ENCODE data around the gene HDAC4.
A peak's percentile ranks its signal among the peaks of the same experiment; 100 is the strongest.
"Not testable (repeated sequence)": the region's sequence is repeated elsewhere in the genome, so short reads cannot be mapped to it uniquely, and the experiment has no call there.

HDAC4 gene

GRCh38 chr2:239400596-239401066 is at the start of gene HDAC4:
Gene HDAC4, minus strand, starts transcription at chr2:239401020. Its CDS starts 48,321 bp downstream, at chr2:239352699.
- no peak for DNase-seq

DNA sequence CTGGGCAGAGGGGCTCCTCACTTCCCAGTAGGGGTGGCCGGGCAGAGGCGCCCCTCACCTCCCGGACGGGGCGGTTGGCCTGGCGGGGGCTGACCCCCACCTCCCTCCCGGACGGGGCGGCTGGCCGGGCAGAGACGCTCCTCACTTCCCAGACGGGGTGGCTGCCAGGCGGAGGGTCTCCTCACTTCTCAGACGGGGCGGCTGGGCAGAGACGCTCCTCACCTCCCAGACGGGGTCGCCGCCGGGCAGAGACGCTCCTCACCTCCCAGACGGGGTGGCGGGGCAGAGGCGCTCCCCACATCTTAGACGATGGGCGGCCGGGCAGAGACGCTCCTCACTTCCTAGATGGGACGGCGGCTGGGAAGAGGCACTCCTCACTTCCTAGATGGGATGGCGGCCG is 48.6 kb upstream of the HDAC4 start:
- DNase-seq: not testable (repeated sequence)

DNA sequence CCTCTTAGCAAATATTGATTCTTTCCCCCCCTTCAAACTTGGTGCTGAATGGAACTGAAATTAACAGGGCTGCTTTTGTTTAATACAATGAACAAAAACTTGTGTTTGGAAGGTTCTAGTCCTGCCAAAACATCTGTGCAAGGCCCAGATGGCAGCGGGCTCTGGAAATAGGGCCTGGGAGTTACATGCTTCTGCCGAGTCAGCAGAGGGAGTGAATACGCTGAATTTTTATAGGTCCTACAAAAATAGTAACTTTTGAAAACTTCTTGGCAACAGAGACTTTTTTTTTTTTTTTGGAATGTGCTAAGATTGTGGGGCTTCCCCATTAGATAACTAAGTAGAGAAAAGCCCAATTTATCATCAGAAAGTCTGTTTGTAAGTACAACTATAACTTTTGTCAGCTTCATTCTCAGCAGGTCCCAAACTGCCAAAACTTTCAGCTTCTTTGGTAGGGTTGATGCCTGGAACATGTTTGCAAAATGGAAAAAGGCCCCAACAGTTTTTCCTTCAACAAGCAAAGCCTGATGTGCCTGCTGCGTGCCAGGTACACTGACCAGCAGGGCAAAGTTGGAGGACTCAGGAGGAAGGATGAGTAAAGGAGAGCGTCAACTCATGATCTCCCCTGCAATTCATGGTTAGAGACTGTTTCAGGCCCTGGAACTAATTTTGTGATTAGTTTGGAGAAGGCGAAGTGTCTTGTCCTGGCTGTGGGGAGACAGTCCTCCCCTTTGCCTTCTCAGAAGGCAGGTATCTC is 45.1 kb upstream of the HDAC4 start:
- DNase-seq: no peak

DNA sequence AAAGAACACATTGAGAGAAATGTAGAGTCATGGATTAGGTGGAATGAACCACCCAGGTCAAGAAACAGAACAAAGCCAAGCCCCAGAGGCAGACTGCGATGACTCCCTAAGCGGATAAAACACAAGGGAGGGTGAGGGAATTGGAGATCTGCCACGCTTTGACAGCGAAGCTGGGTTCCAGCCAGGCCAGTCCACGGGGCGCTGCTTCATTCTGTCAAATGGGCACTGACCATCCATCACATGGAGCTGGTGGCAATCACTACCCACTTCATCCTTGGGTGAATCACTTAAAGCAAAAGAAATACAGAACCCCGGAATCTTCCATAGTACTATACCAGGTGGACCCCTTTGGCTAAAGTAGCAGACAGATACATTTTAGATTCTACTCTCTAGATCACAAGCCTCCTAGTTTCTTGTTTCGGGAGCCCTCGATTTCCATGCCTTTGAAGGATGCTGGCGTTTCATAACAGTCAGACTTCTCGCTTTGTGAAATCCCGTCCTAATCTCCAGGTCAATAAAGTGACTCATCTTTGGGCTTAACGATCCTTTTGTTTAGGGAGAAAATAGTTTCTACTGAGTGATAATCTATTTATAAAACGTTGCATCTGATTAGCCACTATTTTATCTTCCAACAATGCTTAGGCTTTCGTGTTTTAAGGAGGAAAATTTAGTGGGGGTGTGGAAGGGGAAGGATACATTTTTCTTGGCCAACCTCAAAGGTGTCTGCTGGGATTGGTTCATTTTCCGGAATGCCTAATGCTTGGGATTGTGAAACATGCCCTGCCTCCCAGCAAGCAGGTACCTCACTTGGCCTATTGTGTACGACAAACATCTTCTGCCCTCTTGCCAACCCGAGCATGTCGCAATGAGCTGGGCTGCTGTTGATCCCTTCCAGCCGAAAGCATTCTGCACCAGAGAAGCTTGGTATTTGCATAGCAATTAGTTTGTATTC is 44.1 kb upstream of the HDAC4 start:
- DNase-seq: peak; percentile 70

- DNase-seq: peak; percentile 65
Observed at GRCh38 chr2:239443666-239444567, 43.1 kb upstream of the HDAC4 start.

- no peak for DNase-seq
Observed at GRCh38 chr2:239443102-239443620, 42.3 kb upstream of the HDAC4 start.

- DNase-seq: no peak
Observed at GRCh38 chr2:239442192-239442591, 41.4 kb upstream of the HDAC4 start.

- DNase-seq: no peak
Observed at GRCh38 chr2:239441261-239442078, 40.6 kb upstream of the HDAC4 start.

DNA sequence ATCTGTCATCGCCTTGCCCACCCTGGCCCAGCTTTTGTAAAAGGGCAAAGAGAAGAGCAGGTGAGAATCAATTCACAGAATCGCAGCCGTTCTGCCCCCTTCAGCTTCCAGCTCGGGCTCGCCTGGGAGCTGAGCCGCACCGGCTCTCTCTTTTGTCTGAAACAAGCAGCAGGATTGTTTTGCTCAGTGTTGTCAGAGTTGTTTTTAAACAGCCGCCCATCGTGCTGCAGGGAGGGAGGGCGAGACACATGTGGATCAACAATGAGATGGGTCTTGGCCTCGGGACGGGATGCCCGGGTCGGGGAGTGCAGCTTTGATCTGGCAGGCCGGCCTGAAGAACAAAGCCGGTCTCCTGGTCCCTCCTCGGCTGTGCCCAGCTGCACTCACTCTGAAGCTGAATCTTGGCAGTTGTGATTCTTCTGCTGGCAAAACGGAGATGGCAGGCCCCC is 39.7 kb upstream of the HDAC4 start:
- no peak for DNase-seq

- DNase-seq: no peak
Observed at GRCh38 chr2:239439754-239440315, 39.0 kb upstream of the HDAC4 start.

DNA sequence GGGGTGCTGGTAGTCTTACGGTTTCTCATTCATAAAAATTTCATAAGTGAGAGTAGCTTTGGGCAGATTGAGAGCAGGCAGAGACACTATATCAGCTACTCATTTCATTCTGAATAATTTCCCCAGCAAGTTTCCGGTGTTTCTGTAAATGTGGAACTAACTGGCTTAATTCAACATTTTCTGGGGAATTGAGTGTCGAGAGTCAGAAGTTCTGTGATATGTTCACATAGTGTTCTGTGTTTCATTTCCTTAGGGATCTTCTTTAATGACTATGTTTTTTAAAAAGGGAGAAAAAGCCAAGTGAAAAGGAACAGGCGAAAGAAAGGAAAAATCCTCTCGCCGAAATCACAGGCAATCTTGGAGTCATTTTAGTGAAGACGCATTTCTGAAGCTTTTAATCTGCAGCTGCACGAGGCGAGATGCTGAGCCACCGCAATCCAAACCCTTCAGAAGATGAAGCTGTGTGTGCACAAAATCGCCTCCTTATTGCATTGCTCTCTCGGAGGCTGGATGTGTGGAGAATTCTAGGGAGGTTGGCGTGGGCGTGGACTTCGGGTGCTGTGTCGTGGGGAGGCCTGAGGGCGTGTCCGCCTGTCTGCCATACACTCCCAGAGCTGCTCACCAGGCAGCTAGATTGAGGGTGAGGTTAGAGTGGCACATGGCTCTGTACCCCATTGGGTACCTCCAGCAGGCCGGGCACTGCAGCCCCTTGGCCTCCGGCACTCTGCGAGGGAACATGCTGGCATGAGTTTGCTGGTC is 38.4 kb upstream of the HDAC4 start:
- no peak for DNase-seq

GRCh38 chr2:239438368-239438767 is 37.5 kb upstream of the HDAC4 start:
- no peak for DNase-seq

GRCh38 chr2:239436669-239437335 is 36.0 kb upstream of the HDAC4 start:
- DNase-seq: no peak

- DNase-seq: no peak
Observed at GRCh38 chr2:239436076-239436475, 35.3 kb upstream of the HDAC4 start.

- DNase-seq: no peak
Observed at GRCh38 chr2:239433777-239434403, 33.1 kb upstream of the HDAC4 start.

DNA sequence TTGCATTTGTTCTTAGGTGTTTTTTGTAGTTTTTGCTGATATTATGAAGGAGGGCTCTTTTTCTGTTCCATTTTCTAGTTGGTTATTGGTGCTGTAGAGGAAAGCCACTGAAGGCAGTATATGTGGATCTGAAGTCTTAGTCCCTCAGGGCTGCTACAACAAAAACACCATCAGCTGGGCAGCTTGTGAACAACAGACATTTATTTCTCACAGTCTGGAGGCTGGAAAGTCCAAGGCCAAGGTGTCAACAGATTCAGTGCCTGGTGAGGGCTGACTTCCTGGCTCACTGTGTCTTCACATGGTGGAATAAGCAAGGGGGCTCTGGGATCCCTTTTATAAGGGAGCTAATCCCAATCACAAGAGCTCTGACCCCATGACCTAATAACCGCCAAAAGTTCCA is 31.4 kb upstream of the HDAC4 start:
- DNase-seq: no peak

DNA sequence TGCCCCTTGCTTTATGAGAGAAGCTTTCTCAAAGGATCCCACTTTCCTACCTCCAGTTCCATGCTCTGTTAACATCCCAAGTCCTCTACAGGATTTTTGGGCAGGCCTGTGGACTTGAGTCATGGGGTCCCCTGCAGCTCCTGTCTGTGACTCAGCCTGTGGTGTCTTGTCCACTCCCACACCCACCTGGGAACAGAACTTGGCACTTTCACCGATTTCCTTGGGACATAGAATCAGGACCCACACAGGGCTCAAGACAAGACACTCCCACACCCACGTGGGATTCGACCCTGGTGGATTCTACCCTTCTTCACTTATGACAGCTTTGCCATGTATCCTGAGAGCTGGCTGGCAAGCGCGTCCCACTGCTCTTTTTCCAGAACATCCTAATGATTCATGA is 30.7 kb upstream of the HDAC4 start:
- no peak for DNase-seq

DNA sequence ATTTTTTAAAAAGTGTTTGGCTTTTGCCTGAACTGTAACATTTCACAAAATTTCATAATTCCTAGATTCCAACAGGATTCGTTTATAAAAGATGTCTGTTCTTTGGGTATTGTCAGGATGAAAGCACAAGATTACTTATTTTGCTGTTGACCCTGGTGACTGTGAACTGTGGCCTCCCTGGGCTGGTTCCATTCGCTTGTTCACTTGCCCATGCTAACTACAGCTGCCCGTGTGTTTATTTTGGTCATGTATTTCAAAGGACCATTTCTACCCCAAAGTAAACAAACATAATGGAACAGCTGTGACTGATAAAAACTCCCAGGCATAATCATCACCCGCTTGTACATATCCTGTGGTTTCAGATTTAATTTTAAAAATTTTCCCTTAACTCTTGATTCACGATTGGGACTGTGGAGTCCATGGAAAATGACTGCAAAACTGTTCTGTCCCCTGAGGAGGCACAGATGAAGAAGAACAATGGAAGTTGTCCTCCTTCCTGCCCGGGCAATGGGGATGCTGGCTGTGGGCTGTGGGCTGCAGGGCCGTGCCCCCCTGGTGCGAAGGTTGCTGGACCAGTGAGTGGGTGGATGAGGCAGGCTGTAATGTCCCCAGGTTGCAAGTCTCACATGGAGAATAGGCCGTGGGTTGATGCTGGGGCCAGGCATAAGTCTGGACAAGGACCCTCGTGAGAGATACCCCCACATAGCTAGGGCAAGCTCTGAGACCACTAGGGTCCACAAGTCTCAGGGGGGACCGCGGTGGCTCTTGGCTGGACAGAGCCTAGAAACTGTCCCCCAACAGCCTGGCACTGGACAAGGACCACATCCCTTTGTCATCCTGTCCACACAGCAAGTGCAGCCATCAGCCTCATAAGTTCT is 28.9 kb upstream of the HDAC4 start:
- no peak for DNase-seq
